HepG2 (cell line): ENCODE data around the gene TECTA. TPM values are rescaled to one million over a fixed set of nuclear protein-coding genes. Genes with fewer than 3 reads are reported as not detected.

Experiments
- DRAP1 ChIP-seq: IDR thresholded peaks from 2 replicates; pipeline ENCODE4 v1.6.1; 2016; ENCODE audit warnings: missing genetic modification reagents, missing compliant biosample characterization
- FOXK1 ChIP-seq: sonication (generic); formaldehyde crosslinking; IDR thresholded peaks from 2 replicates; pipeline ENCODE4 v1.4.0; 2020; ENCODE audit warnings: low read depth, missing genetic modification reagents, borderline replicate concordance
- HDAC1 ChIP-seq: sonication (generic); formaldehyde crosslinking; IDR thresholded peaks from 2 replicates; pipeline ENCODE4 v1.5.1; 2020; ENCODE audit warnings: mild to moderate bottlenecking, missing genetic modification reagents
- MYPOP ChIP-seq: sonication (generic); formaldehyde crosslinking; IDR thresholded peaks from 2 replicates; pipeline ENCODE4 v1.8.1; 2023; ENCODE audit warnings: mild to moderate bottlenecking, moderate library complexity, missing genetic modification reagents
- PRDM15 ChIP-seq: sonication (generic); formaldehyde crosslinking; IDR thresholded peaks from 2 replicates; pipeline ENCODE4 v1.4.0; 2020; ENCODE audit warnings: missing genetic modification reagents
- RBAK ChIP-seq: sonication (generic); formaldehyde crosslinking; IDR thresholded peaks from 2 replicates; pipeline ENCODE4 v1.5.1; 2020; ENCODE audit warnings: mild to moderate bottlenecking, missing genetic modification reagents
- RXRA ChIP-seq: sonication (generic); formaldehyde crosslinking; IDR thresholded peaks from 2 replicates; pipeline ENCODE4 v1.5.1; 2020; ENCODE audit warnings: missing genetic modification reagents
- SIN3B ChIP-seq: fragments of 150-350 bp; IDR thresholded peaks from 2 replicates; pipeline ENCODE4 v1.6.1; 2014; ENCODE audit warnings: low read length
- TBX2 ChIP-seq: sonication (generic); formaldehyde crosslinking; IDR thresholded peaks from 2 replicates; pipeline ENCODE4 v1.5.0; 2020; ENCODE audit warnings: missing genetic modification reagents, mild to moderate bottlenecking, borderline replicate concordance
- YY1 ChIP-seq: IDR thresholded peaks from 2 replicates; pipeline ENCODE4 v1.6.1; 2011; ENCODE audit warnings: low read length, low read depth, moderate library complexity, mild to moderate bottlenecking; ENCODE audit not compliant: insufficient read depth, insufficient replicate concordance
- ZFAT ChIP-seq: sonication (generic); formaldehyde crosslinking; conservative IDR thresholded peaks from 2 replicates; pipeline ENCODE4 v1.8.1; 2023; ENCODE audit warnings: missing genetic modification reagents, inconsistent platforms
- ZFP82 ChIP-seq: sonication (generic); formaldehyde crosslinking; IDR thresholded peaks from 2 replicates; pipeline ENCODE4 v1.5.1; 2020; ENCODE audit warnings: mild to moderate bottlenecking, missing genetic modification reagents, borderline replicate concordance
- ZNF276 ChIP-seq: sonication (generic); formaldehyde crosslinking; IDR thresholded peaks from 2 replicates; pipeline ENCODE4 v1.4.0; 2020; ENCODE audit warnings: mild to moderate bottlenecking, low read depth, missing genetic modification reagents
- ZNF280D ChIP-seq: sonication (generic); formaldehyde crosslinking; IDR thresholded peaks from 2 replicates; pipeline ENCODE4 v1.5.1; 2020; ENCODE audit warnings: mild to moderate bottlenecking, missing genetic modification reagents
- ZNF354B ChIP-seq: sonication (generic); formaldehyde crosslinking; IDR thresholded peaks from 2 replicates; pipeline ENCODE4 v1.8.0; 2022; ENCODE audit warnings: mild to moderate bottlenecking, missing genetic modification reagents
- ZNF432 ChIP-seq: sonication (generic); formaldehyde crosslinking; IDR thresholded peaks from 2 replicates; pipeline ENCODE4 v1.5.0; 2020; ENCODE audit warnings: missing genetic modification reagents, mild to moderate bottlenecking, borderline replicate concordance
- ZNF446 ChIP-seq: sonication (generic); formaldehyde crosslinking; IDR thresholded peaks from 2 replicates; pipeline ENCODE4 v1.5.0; 2020; ENCODE audit warnings: mild to moderate bottlenecking, missing genetic modification reagents
- ZNF883 ChIP-seq: sonication (generic); formaldehyde crosslinking; IDR thresholded peaks from 2 replicates; pipeline ENCODE4 v1.5.1; 2020; ENCODE audit warnings: mild to moderate bottlenecking, missing genetic modification reagents; ENCODE audit errors: not compliant biosample characterization
- ZSCAN12 ChIP-seq: sonication (generic); formaldehyde crosslinking; IDR thresholded peaks from 2 replicates; pipeline ENCODE4 v1.9.0; 2021; ENCODE audit warnings: mild to moderate bottlenecking, missing genetic modification reagents
- polyA plus RNA-seq, 8 experiments: library from polyadenylated mRNA; depleted of rRNA in 3 of 8; stranded (reverse) in 7 of 8; unstranded in 1 of 8; fragments of >200 nt; fragmentation: Illumina TruSeq in 4 of 8; extraction: Trizol in 4 of 8; gene quantifications; 2 replicates each; pipeline versions ENCODE4 v1.2.1 to v1.2.3, GENCODE V29; 2011 to 2016; ENCODE audit warnings: low read depth in 4 of 8, missing spikeins in 1 of 8, mixed read lengths in 1 of 8; ENCODE audit not compliant: insufficient read depth in 1 of 8
- total RNA-seq, 5 experiments: library from RNA; depleted of rRNA; stranded (reverse); fragments of >200 nt; fragmentation: Illumina TruSeq; extraction: Trizol; gene quantifications; 2 replicates each; pipeline ENCODE4 v1.2.3, GENCODE V29; 2016; ENCODE audit warnings: low read depth in 1 of 5

TECTA gene
- total and polyA plus RNA-seq, 2 of the 13 experiments (the other 11 are each of a cell fraction or from before 2014, with no cell fraction given) = 0.04 to 0.17 TPM

GRCh38 chr11:121231576-121232278 is 130.7 kb downstream of the TECTA start (continued):
- TF ChIP-seq ZNF280D (CRISPR knock-in tag) (peak; percentile 76; the same call in 1 of the 2 replicates), RXRA (CRISPR knock-in tag) (peak; percentile 62; the same call in 1 of the 2 replicates), DRAP1 (CRISPR knock-in tag) (no peak), MYPOP (no peak), FOXK1 (peak; percentile 15; the same call in 1 of the 2 replicates), ZNF276 (CRISPR knock-in tag) (no peak), ZNF446 (CRISPR knock-in tag) (no peak), HDAC1 (peak; percentile 80), SIN3B (no peak), ZNF432 (no peak), PRDM15 (CRISPR knock-in tag) (no peak), ZNF354B (no peak), TBX2 (CRISPR knock-in tag) (peak; percentile 28; the same call in 1 of the 2 replicates), ZNF883 (CRISPR knock-in tag) (no peak), ZSCAN12 (CRISPR knock-in tag) (no peak), RBAK (CRISPR knock-in tag) (no peak), YY1 (no peak), ZFP82 (CRISPR knock-in tag) (no peak), ZFAT (CRISPR knock-in tag) (no peak)
